ENCODE measurements around the gene TMEM132D. TPM values are rescaled to one million over a fixed set of nuclear protein-coding genes. Genes with fewer than 3 reads are reported as not detected.
A peak's percentile ranks its signal among the peaks of the same experiment; 100 is the strongest.

The TMEM132D gene
- total and polyA plus RNA-seq, 2 of the 8 experiments (the other 6 are each of a cell fraction or from before 2014, with no cell fraction given), result 3.5 to 10.1 TPM

DNA sequence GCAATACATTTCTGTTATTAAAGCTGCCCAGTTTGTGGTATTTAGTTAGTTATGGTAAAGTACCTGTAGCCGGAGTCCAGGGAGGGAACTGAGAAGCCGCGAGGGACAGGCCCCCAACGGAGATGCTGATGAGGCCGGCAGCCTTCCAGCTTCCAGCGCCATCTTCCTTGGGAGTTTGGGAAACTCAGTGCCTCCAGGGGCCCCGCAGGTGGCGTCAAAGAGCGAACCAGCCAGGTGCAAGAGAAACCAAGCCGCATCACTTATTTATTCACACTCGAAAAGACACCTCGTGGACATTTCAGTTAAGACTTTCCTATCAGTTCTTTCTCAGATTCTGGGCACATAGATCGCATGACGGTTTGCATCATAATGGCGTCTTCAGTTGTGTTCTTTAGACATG, 833.9 kb downstream of the TMEM132D start (continued):
- TF ChIP-seq, protein P1, sequence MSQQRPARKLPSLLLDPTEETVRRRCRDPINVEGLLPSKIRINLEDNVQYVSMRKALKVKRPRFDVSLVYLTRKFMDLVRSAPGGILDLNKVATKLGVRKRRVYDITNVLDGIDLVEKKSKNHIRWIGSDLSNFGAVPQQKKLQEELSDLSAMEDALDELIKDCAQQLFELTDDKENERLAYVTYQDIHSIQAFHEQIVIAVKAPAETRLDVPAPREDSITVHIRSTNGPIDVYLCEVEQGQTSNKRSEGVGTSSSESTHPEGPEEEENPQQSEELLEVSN (IDR thresholded peaks at IDR 0.05), result peak; percentile 41; the same call in 1 of the 2 replicates
- no peak for TF ChIP-seq CTBP2 (IDR thresholded peaks at IDR 0.05; ENCODE audit: borderline replicate concordance, insufficient read depth, insufficient read length, low read length)

All from H1 (cell line).